OCI-LY7 (cell line): ENCODE data around the gene MGAT1. TPM values are rescaled to one million over a fixed set of nuclear protein-coding genes. Genes with fewer than 3 reads are reported as not detected.

ENCODE experiments used
- BruUV-seq: library from RNA; stranded (reverse); fragments of 400-500 nt; replicated peaks from 2 replicates; lab custom pipeline; 2021; lab: Mats Ljungman, UMichigan
- CTCF ChIA-PET: fragments of 300-600 bp; sonication (Branson Sonifier 250); formaldehyde crosslinking; loops from one replicate; lab custom pipeline; 2022; ENCODE audit warnings: antibody characterized with exemption; ENCODE audit not compliant: unreplicated experiment; lab: Charles Lee
- POLR2A ChIA-PET: fragments of 300-600 bp; sonication (Branson Sonifier 250); formaldehyde crosslinking; loops from one replicate; lab custom pipeline; 2022; ENCODE audit warnings: antibody characterized with exemption; lab: Charles Lee
- DNase-seq: peaks from one replicate; pipeline ENCODE4 v3.0.0-alpha.2; 2015; ENCODE audit warnings: low spot score
- H2AFZ ChIP-seq: fragments of 200-600 bp; sonication (generic), shearing (Covaris generic); 2 replicates; pipeline ENCODE4 v1.6.1; 2014; ENCODE audit warnings: mild to moderate bottlenecking, antibody characterized with exemption, low read length, moderate library complexity
- H3K27ac ChIP-seq: fragments of 200-600 bp; sonication (generic); 2 replicates; pipeline ENCODE4 v1.5.1; 2014; ENCODE audit warnings: mixed run types, low read depth, mild to moderate bottlenecking, moderate library complexity, low read length, inconsistent platforms; ENCODE audit not compliant: poor library complexity, severe bottlenecking
- H3K36me3 ChIP-seq: fragments of 200-600 bp; sonication (generic); 2 replicates; pipeline ENCODE4 v1.6.1; 2014; ENCODE audit warnings: mild to moderate bottlenecking, antibody characterized with exemption, low read length, moderate library complexity, mixed read lengths; ENCODE audit not compliant: insufficient read depth
- H3K4me1 ChIP-seq: fragments of 200-600 bp; sonication (generic); 2 replicates; pipeline ENCODE4 v1.5.1; 2014; ENCODE audit warnings: mild to moderate bottlenecking, low read length; ENCODE audit not compliant: insufficient read depth, poor library complexity, severe bottlenecking
- H3K4me2 ChIP-seq: fragments of 200-600 bp; sonication (generic); 2 replicates; pipeline ENCODE4 v1.6.1; 2014; ENCODE audit warnings: mild to moderate bottlenecking, low read length
- H3K4me3 ChIP-seq: fragments of 200-600 bp; sonication (generic); 2 replicates; pipeline ENCODE4 v1.5.1; 2014; ENCODE audit warnings: mild to moderate bottlenecking, low read depth, low read length; ENCODE audit not compliant: poor library complexity, severe bottlenecking
- H3K79me2 ChIP-seq: fragments of 200-600 bp; sonication (generic); 2 replicates; pipeline ENCODE4 v1.6.1; 2016; ENCODE audit warnings: low read depth, mild to moderate bottlenecking, low read length, moderate library complexity, mixed read lengths; ENCODE audit not compliant: insufficient read depth
- H3K9me2 ChIP-seq: fragments of 200-600 bp; sonication (generic); 2 replicates; pipeline ENCODE4 v1.6.1; 2016; ENCODE audit warnings: mild to moderate bottlenecking, low read length, mixed read lengths; ENCODE audit not compliant: insufficient read depth
- H3K9me3 ChIP-seq: fragments of 200-600 bp; sonication (generic); 2 replicates; pipeline ENCODE4 v1.6.1; 2014; ENCODE audit warnings: mild to moderate bottlenecking, mixed run types, low read length, mixed read lengths
- H4K20me1 ChIP-seq: fragments of 200-600 bp; sonication (generic); 2 replicates; pipeline ENCODE4 v1.6.1; 2014; ENCODE audit warnings: mild to moderate bottlenecking, antibody characterized with exemption, low read length, moderate library complexity, mixed read lengths; ENCODE audit not compliant: insufficient read depth
- CTCF ChIP-seq: fragments of 200-600 bp; sonication (generic); conservative IDR thresholded peaks from 2 replicates; pipeline ENCODE4 v1.5.1; 2014; ENCODE audit warnings: mild to moderate bottlenecking, antibody characterized with exemption, low read length, moderate library complexity, mixed read lengths
- EZH2phosphoT487 ChIP-seq: fragments of 200-600 bp; sonication (generic); IDR thresholded peaks from 2 replicates; pipeline ENCODE4 v1.6.1; 2018; ENCODE audit warnings: low read depth, borderline replicate concordance, mild to moderate bottlenecking, mixed run types, antibody characterized with exemption, low read length, moderate library complexity, mixed read lengths
- intact Hi-C: fragments of 100-400 bp; cut with micrococcal nuclease; formaldehyde crosslinking; loops from one replicate; pipeline ENCODE4 v1.10.0; 2022; ENCODE audit not compliant: unreplicated experiment
- total RNA-seq, 2 experiments: library from RNA; depleted of rRNA in 1 of 2; stranded (reverse); fragments of >200 nt in 1 of 2; shearing (Covaris generic) in 1 of 2; gene quantifications; 2 replicates each; pipeline ENCODE4 v1.2.3, GENCODE V29; 2014 to 2022

Gene MGAT1
- total RNA-seq, 2 experiments from 2014 or later, result 75.4 to 103 TPM

DNA sequence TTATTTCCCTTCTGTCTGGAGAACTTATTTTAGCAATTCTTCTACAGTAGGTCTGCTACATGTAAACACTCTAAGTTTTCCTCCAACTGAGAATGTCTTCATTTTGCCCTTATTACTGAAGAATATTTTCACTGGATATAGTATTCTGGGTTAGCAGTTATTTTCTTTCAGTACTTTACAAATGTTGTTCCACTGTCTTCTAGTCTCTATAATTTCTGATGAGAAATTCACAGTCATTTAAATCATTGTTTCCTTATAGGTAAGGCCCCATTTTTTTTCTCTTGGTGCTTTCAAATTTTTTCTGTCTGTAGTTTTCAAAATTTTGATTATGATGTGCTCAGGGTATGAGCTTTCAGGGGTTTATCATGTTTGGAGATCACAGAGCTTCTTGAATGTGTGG, 30.8 kb downstream of the MGAT1 start:
- Histone ChIP-seq H4K20me1 (no peaks in the 10 kb centered on the region), H2AFZ (no peak overlapping the region), H3K4me3 (no peak overlapping the region), H3K9me3 (peaks cover 8% of the 10 kb centered on the region; the same call in 1 of the 2 replicates), H3K79me2 (no peaks in the 10 kb centered on the region), H3K27ac (no peak overlapping the region), H3K9me2 (no peaks in the 10 kb centered on the region), H3K36me3 (no peaks in the 10 kb centered on the region), H3K4me2 (no peak overlapping the region), H3K4me1 (no peaks in the 10 kb centered on the region)
- no peak for DNase-seq
- ChIA-PET CTCF (no interaction called here), POLR2A (no interaction called here)
- TF ChIP-seq CTCF (no peak), EZH2phosphoT487 (no peak)
- intact Hi-C loops, result loop anchor here (10.0 kb wide), 1 partner anchor 153 kb away; no protein-coding TSS in a partner anchor
- no TSS peak for BruUV-seq

GRCh38 chr5:180769821-180770220, 32.8 kb downstream of the MGAT1 start:
- no TSS peak for BruUV-seq
- no peak overlapping the region for H3K4me2 ChIP-seq
- H2AFZ ChIP-seq, result no peak overlapping the region
- no peak for DNase-seq
- no peak overlapping the region for H3K27ac ChIP-seq
- H3K4me3 ChIP-seq, result no peak overlapping the region
- POLR2A ChIA-PET, result interaction anchor here (0.7 kb wide), 1 partner anchor 11 kb away, joined by 3 read pairs; no protein-coding TSS in a partner anchor
- H3K9me3 ChIP-seq, result peaks cover 8% of the 10 kb centered on the region; the same call in 1 of the 2 replicates
- H3K36me3 ChIP-seq, result no peaks in the 10 kb centered on the region
- CTCF ChIA-PET, result no interaction called here
- H3K9me2 ChIP-seq, result no peaks in the 10 kb centered on the region
- no peaks in the 10 kb centered on the region for H3K4me1 ChIP-seq
- no peak for TF ChIP-seq EZH2phosphoT487
- no peak for TF ChIP-seq CTCF
- H3K79me2 ChIP-seq, result no peaks in the 10 kb centered on the region
- intact Hi-C loops, result loop anchor here (10.0 kb wide), 1 partner anchor 155 kb away; no protein-coding TSS in a partner anchor
- H4K20me1 ChIP-seq, result no peaks in the 10 kb centered on the region

- no peaks in the 10 kb centered on the region for H3K9me2 ChIP-seq
- H3K27ac ChIP-seq, result no peak overlapping the region
- no peaks in the 10 kb centered on the region for H3K79me2 ChIP-seq
- POLR2A ChIA-PET, result no interaction called here
- H3K4me3 ChIP-seq, result no peak overlapping the region
- no TSS peak for BruUV-seq
- DNase-seq, result no peak
- H4K20me1 ChIP-seq, result no peaks in the 10 kb centered on the region
- H3K4me2 ChIP-seq, result no peak overlapping the region
- intact Hi-C loops, result no loop called here
- peaks cover 6% of the 10 kb centered on the region; the same call in 1 of the 2 replicates for H3K9me3 ChIP-seq
- H3K4me1 ChIP-seq, result no peaks in the 10 kb centered on the region
- CTCF ChIA-PET, result no interaction called here
- H3K36me3 ChIP-seq, result no peaks in the 10 kb centered on the region
- H2AFZ ChIP-seq, result no peak overlapping the region
- no peak for TF ChIP-seq EZH2phosphoT487
- no peak for TF ChIP-seq CTCF
Measured at GRCh38 chr5:180755601-180756000, 47.0 kb downstream of the MGAT1 start.
